ENCODE results near the gene CLDN9.

The CLDN9 gene

GRCh38 chr16:2999929-3000328 lies 12.8 kb upstream of the CLDN9 start:
- no peak for DNase-seq

- DNase-seq = no peak
Observed at GRCh38 chr16:3000540-3000939, 12.2 kb upstream of the CLDN9 start.

- DNase-seq = no peak
Observed at GRCh38 chr16:3001316-3001715, 11.4 kb upstream of the CLDN9 start.

- DNase-seq = peak; percentile 98
Observed at GRCh38 chr16:3003582-3004270, 9.0 kb upstream of the CLDN9 start.

- DNase-seq = peak; percentile 19
Observed at GRCh38 chr16:3004319-3004718, 8.4 kb upstream of the CLDN9 start.

- DNase-seq = peak; percentile 29
Observed at GRCh38 chr16:3004781-3005284, 7.9 kb upstream of the CLDN9 start.

- DNase-seq = no peak
Observed at GRCh38 chr16:3007059-3007956, 5.4 kb upstream of the CLDN9 start.

GRCh38 chr16:3007957-3008689 lies 4.6 kb upstream of the CLDN9 start:
- DNase-seq = no peak

- DNase-seq = no peak
Observed at GRCh38 chr16:3008690-3009037, 4.1 kb upstream of the CLDN9 start.

- DNase-seq = no peak
Observed at GRCh38 chr16:3009568-3010390, 2.9 kb upstream of the CLDN9 start.

- DNase-seq = no peak
Observed at GRCh38 chr16:3010510-3010909, 2.2 kb upstream of the CLDN9 start.

- peak; percentile 98 for DNase-seq
Observed at GRCh38 chr16:3012246-3012645, 477 bp upstream of the CLDN9 start.

- no peak for DNase-seq
Observed at GRCh38 chr16:3013491-3013951, 798 bp downstream of the CLDN9 start.

GRCh38 chr16:3013998-3014690 lies 1.4 kb downstream of the CLDN9 start:
- DNase-seq = no peak

- no peak for DNase-seq
Observed at GRCh38 chr16:3014971-3015370, 2.2 kb downstream of the CLDN9 start.

- no peak for DNase-seq
Observed at GRCh38 chr16:3015865-3016521, 3.3 kb downstream of the CLDN9 start.

GRCh38 chr16:3017344-3017743 lies 4.6 kb downstream of the CLDN9 start:
- no peak for DNase-seq

- no peak for DNase-seq
Observed at GRCh38 chr16:3017794-3018506, 5.2 kb downstream of the CLDN9 start, which contains the start of gene CLDN6. CLDN6 (minus strand) TSS chr16:3018183; CDS start chr16:3016021, 2,162 bp downstream.

GRCh38 chr16:3019594-3020246 lies 7.0 kb downstream of the CLDN9 start:
- no peak for DNase-seq

GRCh38 chr16:3020247-3020603 lies 7.5 kb downstream of the CLDN9 start, which contains the start of gene TNFRSF12A:
TNFRSF12A (plus strand) TSS chr16:3020368; CDS start chr16:3020398, 30 bp downstream.
- DNase-seq = peak; percentile 64
